OCI-LY7 (cell line): ENCODE data around the gene COL15A1.

Source experiments
- EZH2phosphoT487 ChIP-seq: fragments of 200-600 bp; sonication (generic); IDR thresholded peaks from 2 replicates; pipeline ENCODE4 v1.6.1; 2018; ENCODE audit warnings: low read depth, borderline replicate concordance, mild to moderate bottlenecking, mixed run types, antibody characterized with exemption, low read length, moderate library complexity, mixed read lengths
- TF ChIP-seq, protein P1 (sequence below): fragments of 200-600 bp; sonication (generic); conservative IDR thresholded peaks from 2 replicates; pipeline ENCODE4 v1.5.1; 2014; ENCODE audit warnings: mild to moderate bottlenecking, antibody characterized with exemption, low read length, moderate library complexity, mixed read lengths

DNA sequence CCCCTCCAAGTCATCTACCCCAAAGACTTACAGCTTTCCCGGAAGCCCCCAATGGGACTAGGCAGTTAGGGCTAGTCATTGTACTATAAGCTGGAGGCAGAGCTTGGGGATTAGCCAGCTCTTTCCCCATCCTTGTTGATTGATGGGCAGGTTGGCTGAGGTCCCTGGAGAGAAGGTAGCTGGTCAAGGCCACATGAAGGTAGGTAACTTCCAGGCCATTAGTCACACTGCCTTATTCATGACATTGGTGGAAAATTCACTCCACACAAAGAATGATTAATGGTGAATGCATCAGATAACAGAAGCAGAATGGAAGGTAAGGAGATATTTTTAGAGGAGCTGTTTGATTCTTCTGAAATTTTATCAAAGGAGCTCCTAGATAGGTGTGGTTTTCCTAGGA, 111.7 kb downstream of the COL15A1 start:
- TF ChIP-seq, protein P1, sequence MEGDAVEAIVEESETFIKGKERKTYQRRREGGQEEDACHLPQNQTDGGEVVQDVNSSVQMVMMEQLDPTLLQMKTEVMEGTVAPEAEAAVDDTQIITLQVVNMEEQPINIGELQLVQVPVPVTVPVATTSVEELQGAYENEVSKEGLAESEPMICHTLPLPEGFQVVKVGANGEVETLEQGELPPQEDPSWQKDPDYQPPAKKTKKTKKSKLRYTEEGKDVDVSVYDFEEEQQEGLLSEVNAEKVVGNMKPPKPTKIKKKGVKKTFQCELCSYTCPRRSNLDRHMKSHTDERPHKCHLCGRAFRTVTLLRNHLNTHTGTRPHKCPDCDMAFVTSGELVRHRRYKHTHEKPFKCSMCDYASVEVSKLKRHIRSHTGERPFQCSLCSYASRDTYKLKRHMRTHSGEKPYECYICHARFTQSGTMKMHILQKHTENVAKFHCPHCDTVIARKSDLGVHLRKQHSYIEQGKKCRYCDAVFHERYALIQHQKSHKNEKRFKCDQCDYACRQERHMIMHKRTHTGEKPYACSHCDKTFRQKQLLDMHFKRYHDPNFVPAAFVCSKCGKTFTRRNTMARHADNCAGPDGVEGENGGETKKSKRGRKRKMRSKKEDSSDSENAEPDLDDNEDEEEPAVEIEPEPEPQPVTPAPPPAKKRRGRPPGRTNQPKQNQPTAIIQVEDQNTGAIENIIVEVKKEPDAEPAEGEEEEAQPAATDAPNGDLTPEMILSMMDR = no peak
- no peak for TF ChIP-seq EZH2phosphoT487
